Measurements from ENCODE around the gene AREG. TPM values are rescaled to one million over a fixed set of nuclear protein-coding genes. Genes with fewer than 3 reads are reported as not detected.

Gene AREG
- polyA plus RNA-seq, 1 donor: 4.6 TPM

Other genes with a start within 250 kb of the AREG start
- 0.12 TPM for gene EPGN, start 136.7 kb upstream of the AREG start, polyA plus RNA-seq
- 6.8 TPM for gene EREG, start 80.0 kb upstream of the AREG start, polyA plus RNA-seq